Activated CD8-positive, alpha-beta T cell treated with anti-CD3 and anti-CD28 coated beads for 36 hours (primary cell): ENCODE data around the gene EOLA1. TPM values are rescaled to one million over a fixed set of nuclear protein-coding genes. Genes with fewer than 3 reads are reported as not detected.
"Not testable (repeated sequence)": the region's sequence is repeated elsewhere in the genome, so short reads cannot be mapped to it uniquely, and the experiment has no call there.

Experiments used
- ATAC-seq: fragments of 200-7000 bp; cut with Tn5 transposase; one replicate; pipeline ENCODE4 v1.10.0; 2021; ENCODE audit warnings: mild to moderate bottlenecking, moderate library complexity
- CTCF ChIA-PET: fragments of 350-600 bp; sonication (Branson Sonifier 250); formaldehyde crosslinking; loops from one replicate; lab custom pipeline; 2021; ENCODE audit warnings: antibody characterized with exemption; lab: Charles Lee
- POLR2A ChIA-PET: fragments of 350-600 bp; sonication (Branson Sonifier 250); formaldehyde crosslinking; loops from one replicate; lab custom pipeline; 2021; ENCODE audit warnings: antibody characterized with exemption; lab: Charles Lee
- DNase-seq: peaks from one replicate; pipeline ENCODE4 v3.0.0-alpha.2; 2020
- H3K27ac Mint-ChIP-seq: one replicate; pipeline ENCODE4 v1.8.0; 2021; ENCODE audit warnings: mild to moderate bottlenecking, mixed read lengths
- H3K27me3 Mint-ChIP-seq: one replicate; pipeline ENCODE4 v1.8.0; 2021; ENCODE audit warnings: mixed read lengths
- H3K36me3 Mint-ChIP-seq: one replicate; pipeline ENCODE4 v1.8.0; 2021; ENCODE audit warnings: low read depth, mixed read lengths
- H3K4me1 Mint-ChIP-seq: one replicate; pipeline ENCODE4 v1.8.0; 2021; ENCODE audit warnings: low read depth, mixed read lengths
- H3K4me3 Mint-ChIP-seq: one replicate; pipeline ENCODE4 v1.8.0; 2021; ENCODE audit warnings: mild to moderate bottlenecking, moderate library complexity, mixed read lengths
- H3K9me3 Mint-ChIP-seq: one replicate; pipeline ENCODE4 v1.8.0; 2021; ENCODE audit warnings: mixed read lengths
- intact Hi-C: fragments of 100-400 bp; cut with micrococcal nuclease; formaldehyde crosslinking; loops from one replicate; pipeline ENCODE4 v1.10.0; 2022
- total RNA-seq, 2 experiments: library from RNA; stranded (reverse); gene quantifications; one replicate each; pipeline ENCODE4 v1.2.3, GENCODE V29; 2021
- TF ChIP-seq, protein P1 (sequence below): fragments of 200-600 bp; IDR thresholded peaks from one replicate; pipeline ENCODE4 v1.8.0; 2022; ENCODE audit warnings: antibody characterized with exemption, mild to moderate bottlenecking

EOLA1 gene
- total RNA-seq, 2 experiments from 2014 or later: 60.3 to 60.7 TPM

DNA sequence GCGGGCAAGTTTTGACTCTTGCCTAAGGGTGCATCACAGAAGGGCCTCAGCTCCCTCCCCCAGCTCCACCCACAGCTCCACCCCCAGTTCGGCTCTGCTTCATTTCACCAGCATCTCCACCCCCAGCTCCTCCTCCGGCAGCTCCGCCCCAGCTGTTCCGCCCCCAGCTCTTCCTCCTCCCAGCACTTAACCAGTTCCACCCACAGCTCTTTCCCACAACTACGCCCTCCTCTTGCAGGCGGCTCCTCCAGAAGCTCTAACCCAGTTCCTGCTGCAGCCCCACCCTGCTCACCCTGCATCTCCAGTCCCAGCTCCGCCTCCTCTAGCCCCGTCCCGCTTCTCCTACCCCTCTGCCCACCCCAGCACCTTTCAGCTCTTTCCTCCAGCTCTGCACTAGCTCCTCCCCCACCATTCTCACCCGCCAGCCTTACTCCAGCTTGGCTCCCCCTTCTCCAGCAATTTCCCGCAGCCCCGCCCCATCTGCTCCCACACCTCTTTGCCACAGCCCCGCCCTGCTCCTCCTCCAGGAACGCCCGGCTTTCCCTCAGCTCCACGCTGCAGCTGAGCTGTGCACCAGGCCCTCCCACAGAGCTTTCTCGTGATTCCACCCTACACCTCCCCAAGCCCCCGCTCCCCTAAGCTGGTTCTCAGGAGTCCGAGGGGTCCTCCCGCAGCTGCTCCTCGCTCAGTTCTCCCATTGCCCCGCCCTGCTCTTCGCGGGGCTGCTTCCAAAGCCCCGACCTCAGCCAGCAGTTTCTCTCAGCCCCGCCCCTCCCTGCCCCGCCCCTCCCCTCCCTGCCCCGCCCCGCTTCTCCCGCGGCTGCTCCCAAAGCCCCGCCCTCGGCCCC, 1.3 kb upstream of the EOLA1 start:
- CTCF ChIA-PET: interaction anchor here (0.9 to 3.5 kb wide), 4 partner anchors 18 to 399 kb away, joined by 4 to 22 read pairs (median 5); no protein-coding TSS in a partner anchor
- H3K27ac Mint-ChIP-seq: peak overlapping the region; percentile 85
- no peaks in the 10 kb centered on the region for H3K9me3 Mint-ChIP-seq
- no peaks in the 10 kb centered on the region for H3K36me3 Mint-ChIP-seq
- intact Hi-C loops: loop anchor here (10.0 kb wide), 1 partner anchor 395 kb away; the partner anchor contains the start of gene EOLA2
- POLR2A ChIA-PET: interaction anchor here (1.5 kb wide), 2 partner anchors 17 to 34 kb away, joined by 4 read pairs; partner anchors contain the start of gene IDS
- peak; percentile 55 for ATAC-seq
- H3K4me3 Mint-ChIP-seq: peak overlapping the region; percentile 82
- peaks cover 8% of the 10 kb centered on the region for H3K4me1 Mint-ChIP-seq
- peak; percentile 92 for DNase-seq
- no peaks in the 10 kb centered on the region for H3K27me3 Mint-ChIP-seq
- TF ChIP-seq, protein P1, sequence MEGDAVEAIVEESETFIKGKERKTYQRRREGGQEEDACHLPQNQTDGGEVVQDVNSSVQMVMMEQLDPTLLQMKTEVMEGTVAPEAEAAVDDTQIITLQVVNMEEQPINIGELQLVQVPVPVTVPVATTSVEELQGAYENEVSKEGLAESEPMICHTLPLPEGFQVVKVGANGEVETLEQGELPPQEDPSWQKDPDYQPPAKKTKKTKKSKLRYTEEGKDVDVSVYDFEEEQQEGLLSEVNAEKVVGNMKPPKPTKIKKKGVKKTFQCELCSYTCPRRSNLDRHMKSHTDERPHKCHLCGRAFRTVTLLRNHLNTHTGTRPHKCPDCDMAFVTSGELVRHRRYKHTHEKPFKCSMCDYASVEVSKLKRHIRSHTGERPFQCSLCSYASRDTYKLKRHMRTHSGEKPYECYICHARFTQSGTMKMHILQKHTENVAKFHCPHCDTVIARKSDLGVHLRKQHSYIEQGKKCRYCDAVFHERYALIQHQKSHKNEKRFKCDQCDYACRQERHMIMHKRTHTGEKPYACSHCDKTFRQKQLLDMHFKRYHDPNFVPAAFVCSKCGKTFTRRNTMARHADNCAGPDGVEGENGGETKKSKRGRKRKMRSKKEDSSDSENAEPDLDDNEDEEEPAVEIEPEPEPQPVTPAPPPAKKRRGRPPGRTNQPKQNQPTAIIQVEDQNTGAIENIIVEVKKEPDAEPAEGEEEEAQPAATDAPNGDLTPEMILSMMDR: no peak

- peak; percentile 95 for DNase-seq
- ChIA-PET POLR2A (interaction anchor here (1.5 kb wide), 2 partner anchors 18 to 35 kb away, joined by 4 read pairs; partner anchors contain the start of gene IDS), CTCF (interaction anchor here (1.4 to 3.5 kb wide), 3 partner anchors 19 to 36 kb away, joined by 4 to 22 read pairs (median 6); no protein-coding TSS in a partner anchor)
- peak; percentile 65 for ATAC-seq
- TF ChIP-seq, protein P1: no peak
- Mint-ChIP-seq H3K27me3 (no peaks in the 10 kb centered on the region), H3K4me1 (peaks cover 8% of the 10 kb centered on the region), H3K9me3 (no peaks in the 10 kb centered on the region), H3K36me3 (peaks cover 2% of the 10 kb centered on the region), H3K27ac (peak overlapping the region; percentile 100), H3K4me3 (peak overlapping the region; percentile 88)
- intact Hi-C loops: loop anchor here (10.0 kb wide), 1 partner anchor 395 kb away; the partner anchor contains the start of gene EOLA2
Measured at GRCh38 chrX:149540131-149540620, 636 bp upstream of the EOLA1 start.

DNA sequence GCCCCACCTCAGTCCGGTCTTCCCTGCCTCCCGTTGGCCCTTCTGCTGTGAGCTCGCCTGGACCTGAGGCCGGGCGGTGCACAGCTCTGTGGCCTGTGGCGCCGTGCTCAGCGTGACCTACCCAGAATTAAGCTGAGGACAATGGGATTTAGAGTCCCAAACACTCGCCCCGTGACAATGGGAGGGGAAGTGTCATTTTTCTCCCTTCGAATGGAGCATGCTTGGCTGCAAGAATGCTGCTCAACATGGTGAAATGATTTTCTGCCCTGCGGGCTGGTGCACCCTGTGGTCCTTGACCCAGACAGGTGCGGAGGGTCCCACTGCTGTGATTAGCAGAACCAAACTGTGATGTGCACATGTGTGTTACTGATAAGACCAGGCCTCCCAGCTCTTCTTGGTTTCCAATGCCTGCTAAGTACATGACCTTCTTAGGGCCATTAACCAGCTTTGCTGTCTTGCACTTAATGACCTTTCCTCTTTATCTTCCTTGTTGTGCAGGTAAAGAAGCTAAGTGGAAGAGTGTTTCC, 772 bp downstream of the EOLA1 start:
- intact Hi-C loops: loop anchor here (10.0 kb wide), 1 partner anchor 393 kb away; the partner anchor contains the start of gene EOLA2
- H3K4me3 Mint-ChIP-seq: peak overlapping the region; percentile 88
- H3K36me3 Mint-ChIP-seq: peaks cover 2% of the 10 kb centered on the region
- TF ChIP-seq, protein P1: no peak
- DNase-seq (no peak), ATAC-seq (no peak)
- H3K9me3 Mint-ChIP-seq: no peaks in the 10 kb centered on the region
- ChIA-PET POLR2A (interaction anchor here (0.8 to 1.4 kb wide), 2 partner anchors 10 to 27 kb away, joined by 3 read pairs; no protein-coding TSS in a partner anchor), CTCF (interaction anchor here (1.0 to 3.5 kb wide), 2 partner anchors 29 to 71 kb away, joined by 3 to 22 read pairs; no protein-coding TSS in a partner anchor)
- H3K4me1 Mint-ChIP-seq: peaks cover 8% of the 10 kb centered on the region
- H3K27me3 Mint-ChIP-seq: no peaks in the 10 kb centered on the region
- peak overlapping the region; percentile 100 for H3K27ac Mint-ChIP-seq

DNA sequence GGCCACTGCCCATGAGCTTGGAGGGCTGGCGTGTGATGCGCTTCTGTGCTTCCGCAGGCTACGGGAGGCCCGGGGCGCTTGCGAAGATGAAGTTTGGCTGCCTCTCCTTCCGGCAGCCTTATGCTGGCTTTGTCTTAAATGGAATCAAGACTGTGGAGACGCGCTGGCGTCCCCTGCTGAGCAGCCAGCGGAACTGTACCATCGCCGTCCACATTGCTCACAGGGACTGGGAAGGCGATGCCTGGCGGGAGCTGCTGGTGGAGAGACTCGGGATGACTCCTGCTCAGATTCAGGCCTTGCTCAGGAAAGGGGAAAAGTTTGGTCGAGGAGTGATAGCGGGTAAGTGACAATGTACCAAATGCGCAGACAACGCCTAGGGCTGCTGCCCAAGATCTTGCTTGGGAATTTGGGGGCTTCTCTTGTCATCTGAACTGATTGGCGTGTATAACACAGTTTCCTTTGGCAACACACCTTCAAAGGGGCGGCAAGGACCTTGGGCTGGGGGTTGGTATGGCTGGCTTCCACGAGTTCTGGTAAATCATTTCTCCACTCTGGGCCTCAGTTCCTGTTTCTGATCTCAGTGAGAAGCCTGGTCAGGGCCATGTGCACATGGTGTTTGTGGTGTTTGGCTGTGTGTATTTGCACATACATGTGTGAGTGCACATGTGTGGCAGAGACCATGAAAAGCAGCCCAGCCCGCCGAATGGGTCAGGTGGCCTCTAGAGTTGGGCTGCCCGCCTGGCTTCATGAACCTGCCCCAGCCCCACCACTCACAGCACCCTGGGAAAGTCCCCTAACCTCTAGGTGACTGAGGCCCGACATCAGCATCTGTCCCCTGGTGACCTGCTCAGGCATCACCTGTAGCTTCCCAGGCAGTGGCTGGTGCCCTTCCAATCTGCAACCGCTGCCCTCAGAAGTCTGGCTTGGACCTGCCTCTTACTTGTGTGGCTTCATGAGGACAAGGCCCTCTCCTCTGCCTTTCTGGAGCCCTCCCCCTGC, 5.0 kb downstream of the EOLA1 start:
- H3K9me3 Mint-ChIP-seq, CTCF ChIA-PET, H3K27ac Mint-ChIP-seq, H3K36me3 Mint-ChIP-seq, H3K4me1 Mint-ChIP-seq, POLR2A ChIA-PET, ATAC-seq, H3K4me3 Mint-ChIP-seq, H3K27me3 Mint-ChIP-seq: not testable (repeated sequence)
- intact Hi-C loops: loop anchor here (10.0 kb wide), 1 partner anchor 389 kb away; the partner anchor contains the start of gene EOLA2
- DNase-seq: peak; percentile 18

DNA sequence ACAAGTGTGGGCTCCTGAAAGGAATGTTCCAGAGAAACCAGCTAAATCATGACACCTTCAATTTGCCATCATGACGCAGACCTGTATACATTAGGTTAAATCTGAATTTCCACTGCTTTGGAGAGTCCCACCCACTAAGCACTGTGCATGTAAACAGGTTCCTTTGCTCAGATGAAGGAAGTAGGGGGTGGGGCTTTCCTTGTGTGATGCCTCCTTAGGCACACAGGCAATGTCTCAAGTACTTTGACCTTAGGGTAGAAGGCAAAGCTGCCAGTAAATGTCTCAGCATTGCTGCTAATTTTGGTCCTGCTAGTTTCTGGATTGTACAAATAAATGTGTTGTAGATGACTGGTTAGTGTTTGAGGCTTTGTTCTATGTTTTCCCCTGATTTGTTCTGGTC, 6.2 kb downstream of the EOLA1 start:
- H3K27me3 Mint-ChIP-seq, DNase-seq, POLR2A ChIA-PET, H3K27ac Mint-ChIP-seq, ATAC-seq, CTCF ChIA-PET, H3K4me1 Mint-ChIP-seq, H3K4me3 Mint-ChIP-seq, H3K36me3 Mint-ChIP-seq, H3K9me3 Mint-ChIP-seq: not testable (repeated sequence)
- intact Hi-C loops: loop anchor here (10.0 kb wide), 1 partner anchor 388 kb away; the partner anchor contains the start of gene EOLA2

DNA sequence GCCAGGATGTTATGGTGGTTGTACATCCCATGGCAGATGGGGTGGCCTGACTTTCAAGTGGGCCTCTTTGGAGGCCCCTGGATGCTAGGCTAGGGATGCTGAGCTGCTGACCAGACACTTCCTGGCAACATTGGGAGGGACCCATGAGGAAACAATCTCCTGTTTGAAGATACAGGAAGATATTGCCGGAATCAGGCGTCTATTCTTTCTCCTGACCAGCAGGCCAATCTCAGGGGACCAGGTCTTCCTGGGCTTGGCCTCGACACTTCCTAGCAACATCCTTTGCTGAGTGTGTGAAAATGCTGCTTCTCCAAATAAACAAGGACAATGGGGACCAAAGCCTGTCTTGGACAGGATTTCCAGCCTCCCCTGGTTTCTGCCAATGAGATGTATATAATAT, 7.0 kb downstream of the EOLA1 start:
- intact Hi-C loops: loop anchor here (10.0 kb wide), 1 partner anchor 387 kb away; the partner anchor contains the start of gene EOLA2
- H3K4me3 Mint-ChIP-seq, H3K9me3 Mint-ChIP-seq, POLR2A ChIA-PET, H3K27me3 Mint-ChIP-seq, H3K4me1 Mint-ChIP-seq, H3K36me3 Mint-ChIP-seq, ATAC-seq, CTCF ChIA-PET, H3K27ac Mint-ChIP-seq, DNase-seq: not testable (repeated sequence)

GRCh38 chrX:149549701-149550100, 8.9 kb downstream of the EOLA1 start, which contains the start of gene HSFX3:
Gene HSFX3 (minus strand): TSS chrX:149549924. CDS start chrX:149549852, 72 bp downstream.
- H3K4me3 Mint-ChIP-seq, CTCF ChIA-PET, H3K4me1 Mint-ChIP-seq, H3K27me3 Mint-ChIP-seq, POLR2A ChIA-PET, H3K36me3 Mint-ChIP-seq, H3K9me3 Mint-ChIP-seq, DNase-seq, ATAC-seq: not testable (repeated sequence)
- peak within 1 kb of the TSS; percentile 49 for H3K27ac Mint-ChIP-seq
- intact Hi-C loops: loop anchor here (10.0 kb wide), 1 partner anchor 385 kb away; the partner anchor contains the start of gene EOLA2
